Activated CD4-positive, alpha-beta T cell treated with anti-CD3 and anti-CD28 coated beads, Interleukin-10, Interleukin-2, amounts not matched to agents 100 ng/mL and 50 ng/mL, durations not matched to agents 16 hours and 8 hours (primary cell): ENCODE results near the gene BCL7C.

Experiments used
- DNase-seq: peaks from one replicate; pipeline ENCODE4 v3.0.0-alpha.2; 2020

Gene BCL7C

DNA sequence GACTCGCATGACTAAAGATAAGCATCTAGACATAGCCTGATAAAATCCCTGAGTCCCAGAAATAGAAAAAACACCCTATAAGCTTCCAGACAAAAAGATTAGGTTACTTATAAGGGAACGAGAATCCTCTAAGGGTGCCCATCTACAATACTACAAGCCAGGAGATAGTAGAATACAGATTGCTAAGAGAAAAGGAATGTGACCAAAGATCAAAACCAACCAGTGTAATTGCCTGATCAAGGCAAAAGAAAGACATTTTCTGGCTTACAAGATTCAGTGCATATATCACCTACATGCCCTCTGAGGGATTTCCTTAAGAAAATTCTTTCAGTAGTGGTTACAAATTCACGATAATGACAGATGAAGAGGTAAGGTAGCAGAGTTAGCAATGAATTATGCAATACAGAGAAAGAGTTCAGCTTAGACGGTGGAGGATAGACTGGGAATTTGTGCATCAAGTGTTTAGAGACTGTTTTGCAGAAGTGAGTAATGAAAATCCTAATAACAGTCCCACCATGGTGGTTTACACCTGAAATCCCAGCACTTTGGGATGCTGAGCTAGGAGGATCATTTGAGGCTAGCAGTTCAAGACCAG lies 35.0 kb downstream of the BCL7C start:
- DNase-seq: no peak

DNA sequence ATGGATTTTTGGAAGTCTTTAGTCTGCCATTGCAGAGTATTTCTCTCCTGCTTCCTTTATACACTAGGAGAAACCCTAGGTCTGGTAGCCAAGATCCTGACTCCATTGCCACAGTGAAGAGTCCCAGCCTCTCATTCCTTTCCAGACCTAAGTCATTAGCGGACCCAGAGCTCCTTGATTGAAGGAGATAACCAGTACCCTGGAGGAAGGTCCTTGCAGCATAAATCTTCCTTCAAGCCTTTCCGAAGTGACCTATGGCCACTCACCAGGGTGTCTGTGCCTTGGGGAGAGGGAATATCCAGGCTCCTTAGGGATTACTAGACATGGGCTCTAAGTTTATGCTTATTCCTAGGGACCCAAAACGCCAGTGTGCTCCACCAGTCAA lies 35.8 kb downstream of the BCL7C start:
- no peak for DNase-seq

DNA sequence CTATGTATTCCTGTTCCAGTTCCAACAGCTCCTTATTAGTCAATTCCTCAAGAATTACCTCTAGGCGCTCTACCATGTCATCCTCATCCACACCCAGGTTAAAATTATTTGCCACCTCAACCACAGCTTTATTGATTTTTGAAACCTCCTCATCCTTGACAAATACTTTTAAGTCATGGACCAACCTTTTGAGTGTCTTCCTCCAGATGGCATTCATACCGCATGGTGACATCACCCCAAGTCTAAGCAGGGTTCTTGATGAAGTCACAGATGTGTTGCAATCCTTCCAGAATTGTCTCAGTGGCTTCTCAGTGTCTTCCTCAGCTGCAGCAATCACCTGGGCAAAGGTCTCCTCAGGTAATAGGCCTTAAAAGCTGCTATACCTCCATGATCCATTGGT lies 40.1 kb downstream of the BCL7C start:
- no peak for DNase-seq

DNA sequence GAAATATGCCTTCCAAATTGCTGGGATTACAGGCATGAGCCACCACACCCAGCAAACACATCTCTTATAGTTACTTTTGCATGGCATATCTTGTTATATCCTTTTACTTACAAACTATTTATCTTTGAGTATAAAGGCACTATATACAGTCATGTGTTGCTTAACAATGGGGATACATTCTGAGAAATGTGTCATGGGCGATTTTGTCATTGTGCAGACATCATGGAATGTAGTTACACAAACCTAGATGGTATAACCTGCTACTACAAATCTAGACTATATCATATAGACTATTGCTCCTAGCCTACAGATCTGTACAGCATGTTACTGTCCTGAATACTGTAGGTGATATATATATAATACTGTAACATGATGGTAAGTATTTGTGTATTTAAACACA lies 43.6 kb downstream of the BCL7C start:
- no peak for DNase-seq

- DNase-seq: no peak
These were observed 47.1 kb downstream of the BCL7C start for GRCh38 chr16:30846649-30847402.

DNA sequence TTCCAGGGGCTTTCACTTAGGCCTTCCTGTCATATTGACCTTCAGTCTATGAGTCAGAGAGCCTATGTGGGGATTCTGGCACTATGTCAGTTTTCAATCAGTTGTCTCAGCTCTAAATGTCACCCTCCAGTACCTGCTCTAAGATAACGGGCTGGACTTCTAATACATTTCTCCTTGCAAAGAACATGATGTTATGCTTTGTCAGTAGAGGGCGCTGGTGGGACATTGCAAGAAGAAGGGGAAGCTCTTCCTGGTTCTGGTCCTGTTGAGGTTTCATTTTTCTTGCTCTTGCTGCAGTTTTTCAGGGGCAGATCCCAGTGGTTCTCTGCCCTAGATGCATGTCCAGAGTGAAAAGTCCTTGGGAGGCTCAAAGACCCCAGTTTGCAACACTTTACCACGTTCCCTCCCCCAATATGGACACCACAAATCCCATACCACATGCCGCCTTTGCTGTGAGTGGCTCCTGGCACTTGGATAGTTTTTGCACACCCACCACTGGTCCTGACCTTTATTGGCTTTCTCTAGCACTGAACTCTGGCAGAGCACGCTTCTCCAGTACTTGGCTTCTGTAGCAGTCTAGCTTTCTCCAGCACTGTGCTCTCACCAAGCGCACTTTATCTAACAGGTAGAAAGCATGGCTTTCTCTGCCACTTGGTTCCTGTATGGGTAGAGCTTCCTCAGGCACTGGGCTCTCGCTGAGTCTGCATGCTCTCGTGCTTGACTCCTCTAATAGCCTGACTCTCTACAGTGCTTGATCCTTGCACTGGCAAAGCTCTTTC lies 49.0 kb downstream of the BCL7C start:
- DNase-seq: peak; percentile 91

GRCh38 chr16:30844346-30844670 lies 49.6 kb downstream of the BCL7C start:
- DNase-seq: no peak

DNA sequence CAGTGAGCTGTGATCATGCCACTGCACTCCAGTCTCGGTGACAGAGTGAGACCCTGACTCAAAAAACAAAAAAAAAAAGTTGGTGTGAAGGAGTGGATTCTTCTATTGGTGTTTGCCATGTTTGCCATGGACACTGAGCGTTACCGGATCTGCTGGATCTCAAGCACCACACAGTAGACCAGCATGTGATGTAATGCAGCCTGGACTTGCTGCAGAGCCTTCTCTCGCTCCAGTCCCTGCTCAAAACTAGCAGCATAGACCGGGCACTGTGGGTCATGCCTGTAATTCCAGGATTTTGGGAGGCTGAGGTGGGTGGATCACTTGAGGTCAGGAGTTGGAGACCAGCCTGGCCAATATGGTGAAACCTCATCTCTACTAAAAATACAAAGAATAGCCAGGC lies 50.4 kb downstream of the BCL7C start:
- DNase-seq: no peak

DNA sequence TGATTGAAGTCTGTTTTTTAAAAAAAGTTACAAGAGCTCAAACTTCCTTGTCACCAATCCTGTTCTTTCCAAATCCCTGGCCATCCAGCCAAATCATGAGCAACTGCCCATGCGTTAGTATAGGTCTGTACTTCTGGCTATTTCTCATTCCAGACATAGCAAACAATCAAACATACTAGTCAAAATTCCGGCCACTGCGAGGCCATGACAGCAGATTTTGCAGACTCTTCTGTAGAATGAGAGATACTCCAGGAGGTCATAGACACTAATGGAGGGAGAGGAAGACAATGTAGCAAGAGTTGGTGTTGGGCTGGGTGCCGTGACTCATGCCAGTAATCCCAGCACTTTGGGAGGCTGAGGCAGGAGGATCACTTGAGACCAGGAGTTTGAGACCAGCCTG lies 50.9 kb downstream of the BCL7C start:
- DNase-seq: no peak

DNA sequence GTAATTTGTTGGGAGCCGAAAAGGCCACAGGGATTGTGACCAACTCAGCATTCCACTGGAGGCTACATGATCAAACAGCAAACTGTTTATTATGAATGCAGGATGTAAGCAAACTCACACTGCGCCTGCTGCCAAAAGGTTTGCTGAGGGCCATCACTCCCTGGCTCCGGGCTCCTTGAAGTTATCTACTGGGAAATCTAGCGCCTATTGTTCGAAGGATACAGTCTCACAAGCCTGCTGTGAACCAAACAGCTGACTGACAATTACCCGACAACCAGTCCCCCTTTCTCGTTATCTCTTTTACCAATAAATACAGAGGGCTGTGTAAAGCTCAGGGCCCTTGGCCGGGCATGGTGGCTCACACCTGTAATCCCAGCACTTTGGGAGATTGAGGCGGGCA lies 52.5 kb downstream of the BCL7C start:
- no peak for DNase-seq

GRCh38 chr16:30840611-30841010 lies 53.3 kb downstream of the BCL7C start:
- DNase-seq: no peak

- DNase-seq: no peak
These were observed 54.2 kb downstream of the BCL7C start for GRCh38 chr16:30839523-30840227.

- DNase-seq: no peak
These were observed 54.9 kb downstream of the BCL7C start for GRCh38 chr16:30838876-30839471.

GRCh38 chr16:30837904-30838303 lies 56.0 kb downstream of the BCL7C start:
- no peak for DNase-seq
